NCI-H1092 (cell line): Measurements from ENCODE around the gene NEURL1B.
"Not testable (repeated sequence)": the region's sequence is repeated elsewhere in the genome, so short reads cannot be mapped to it uniquely, and the experiment has no call there.

Experiments
- DNase-seq: peaks from one replicate; lab custom pipeline; 2025; lab: John Stamatoyannopoulos, UW

NEURL1B gene

GRCh38 chr5:172678362-172678874 is 37.4 kb downstream of the NEURL1B start:
- not testable (repeated sequence) for DNase-seq

GRCh38 chr5:172678902-172679301 is 37.8 kb downstream of the NEURL1B start:
- no peak for DNase-seq

- no peak for DNase-seq
These were observed 38.7 kb downstream of the NEURL1B start for GRCh38 chr5:172679628-172680212.

GRCh38 chr5:172680921-172681320 is 39.9 kb downstream of the NEURL1B start:
- no peak for DNase-seq

GRCh38 chr5:172681421-172681820 is 40.4 kb downstream of the NEURL1B start:
- no peak for DNase-seq

GRCh38 chr5:172683264-172683644 is 42.2 kb downstream of the NEURL1B start:
- DNase-seq, result no peak

GRCh38 chr5:172683645-172684471 is 42.8 kb downstream of the NEURL1B start:
- no peak for DNase-seq

- DNase-seq, result no peak
These were observed 44.0 kb downstream of the NEURL1B start for GRCh38 chr5:172685091-172685490.

- no peak for DNase-seq
These were observed 45.0 kb downstream of the NEURL1B start for GRCh38 chr5:172686111-172686510.

GRCh38 chr5:172686539-172687390 is 45.7 kb downstream of the NEURL1B start:
- no peak for DNase-seq

GRCh38 chr5:172687940-172688339 is 46.9 kb downstream of the NEURL1B start:
- no peak for DNase-seq

GRCh38 chr5:172688349-172689217 is 47.5 kb downstream of the NEURL1B start:
- no peak for DNase-seq

- no peak for DNase-seq
These were observed 48.1 kb downstream of the NEURL1B start for GRCh38 chr5:172689218-172689572.

GRCh38 chr5:172689801-172690200 is 48.7 kb downstream of the NEURL1B start:
- DNase-seq, result no peak

- no peak for DNase-seq
These were observed 49.4 kb downstream of the NEURL1B start for GRCh38 chr5:172690258-172691075.

- DNase-seq, result no peak
These were observed 50.8 kb downstream of the NEURL1B start for GRCh38 chr5:172691886-172692285.

GRCh38 chr5:172692451-172692850 is 51.4 kb downstream of the NEURL1B start:
- DNase-seq, result no peak

- DNase-seq, result no peak
These were observed 51.9 kb downstream of the NEURL1B start for GRCh38 chr5:172692981-172693380.

GRCh38 chr5:172694061-172694460 is 53.0 kb downstream of the NEURL1B start:
- no peak for DNase-seq

GRCh38 chr5:172694541-172694940 is 53.5 kb downstream of the NEURL1B start:
- no peak for DNase-seq
